Neuronal stem cell (in vitro differentiated cells): ENCODE data around the gene ZNF221.

ENCODE experiments used
- DNase-seq: peaks from one replicate; pipeline ENCODE4 v3.0.0-alpha.2; 2013; ENCODE audit warnings: low spot score
- H2AFZ ChIP-seq: one replicate; pipeline ENCODE4 v1.6.1; 2013; ENCODE audit warnings: mild to moderate bottlenecking, low read length, inconsistent platforms
- H2AK5ac ChIP-seq: 2 replicates; pipeline ENCODE4 v1.6.1; 2013; ENCODE audit warnings: low read depth, mild to moderate bottlenecking, inconsistent platforms, low read length, moderate library complexity, mixed read lengths
- H2BK120ac ChIP-seq: 2 replicates; pipeline ENCODE4 v1.6.1; 2013; ENCODE audit warnings: low read depth, mild to moderate bottlenecking, inconsistent platforms, low read length, moderate library complexity, mixed read lengths
- H2BK12ac ChIP-seq: one replicate; pipeline ENCODE4 v1.6.1; 2013; ENCODE audit warnings: low read length, inconsistent platforms
- H2BK15ac ChIP-seq: 2 replicates; pipeline ENCODE4 v1.6.1; 2013; ENCODE audit warnings: mild to moderate bottlenecking, low read length, inconsistent platforms, mixed read lengths
- H2BK5ac ChIP-seq: one replicate; pipeline ENCODE4 v1.6.1; 2013; ENCODE audit warnings: inconsistent platforms, mild to moderate bottlenecking, low read length, moderate library complexity
- H3K14ac ChIP-seq: one replicate; pipeline ENCODE4 v1.6.1; 2013; ENCODE audit warnings: low read length, inconsistent platforms
- H3K18ac ChIP-seq: 2 replicates; pipeline ENCODE4 v1.6.1; 2013; ENCODE audit warnings: low read length, inconsistent platforms
- H3K23ac ChIP-seq: 2 replicates; pipeline ENCODE4 v1.6.1; 2013; ENCODE audit warnings: low read depth, mild to moderate bottlenecking, mixed read lengths, low read length, inconsistent platforms; ENCODE audit not compliant: poor library complexity
- H3K27ac ChIP-seq: replicated peaks from 3 replicates; pipeline ENCODE4 v1.5.1; 2013; ENCODE audit warnings: low read length, inconsistent platforms
- H3K27me3 ChIP-seq, 3 experiments: 2 replicates each; pipeline ENCODE4 v1.6.1; 2013; ENCODE audit warnings: low read length in 3 of 3, mild to moderate bottlenecking in 2 of 3, inconsistent platforms in 1 of 3, low read depth in 1 of 3, mixed read lengths in 1 of 3, moderate library complexity in 1 of 3; ENCODE audit not compliant: control insufficient read depth in 3 of 3, insufficient read depth in 3 of 3
- H3K36me3 ChIP-seq, 2 donors: replicated peaks in 1 of 2; 2 replicates each; pipeline ENCODE4 v1.6.1; 2013; ENCODE audit warnings: low read length in 2 of 2; ENCODE audit not compliant: control insufficient read depth in 2 of 2, insufficient read depth in 2 of 2
- H3K4ac ChIP-seq: 2 replicates; pipeline ENCODE4 v1.6.1; 2013; ENCODE audit warnings: inconsistent platforms, mild to moderate bottlenecking, low read length, moderate library complexity
- H3K4me1 ChIP-seq, 2 donors: 1 replicate in 1 of 2; 2 replicates in 1 of 2; pipeline ENCODE4 v1.6.1; 2013; ENCODE audit warnings: low read length in 2 of 2, low read depth in 1 of 2; ENCODE audit not compliant: control insufficient read depth in 2 of 2, insufficient read depth in 1 of 2
- H3K4me2 ChIP-seq: one replicate; pipeline ENCODE4 v1.6.1; 2013; ENCODE audit warnings: mild to moderate bottlenecking, low read length, inconsistent platforms; ENCODE audit not compliant: insufficient read depth, poor library complexity, severe bottlenecking
- H3K4me3 ChIP-seq, 2 donors: 2 replicates each; pipeline ENCODE4 v1.5.1; 2013; ENCODE audit warnings: low read length in 2 of 2, mild to moderate bottlenecking in 2 of 2, inconsistent platforms in 1 of 2, moderate library complexity in 1 of 2
- H3K79me1 ChIP-seq: one replicate; pipeline ENCODE4 v1.6.1; 2013; ENCODE audit warnings: low read depth, mild to moderate bottlenecking, inconsistent platforms, low read length, moderate library complexity
- H3K9ac ChIP-seq: one replicate; pipeline ENCODE4 v1.6.1; 2013; ENCODE audit warnings: mild to moderate bottlenecking, low read depth, low read length, inconsistent platforms; ENCODE audit not compliant: poor library complexity
- H3K9me3 ChIP-seq, 2 donors: replicated peaks in 1 of 2; 2 replicates each; pipeline versions ENCODE3 to v1.6.1; 2013; ENCODE audit warnings: low read length in 2 of 2, mild to moderate bottlenecking in 2 of 2, inconsistent platforms in 1 of 2, low read depth in 1 of 2, mixed read lengths in 1 of 2, moderate library complexity in 1 of 2; ENCODE audit not compliant: control insufficient read depth in 2 of 2, insufficient read depth in 1 of 2
- H4K8ac ChIP-seq: one replicate; pipeline ENCODE4 v1.6.1; 2013; ENCODE audit warnings: low read depth, mild to moderate bottlenecking, inconsistent platforms, low read length, moderate library complexity
- H4K91ac ChIP-seq: one replicate; pipeline ENCODE4 v1.6.1; 2013; ENCODE audit warnings: low read length, low read depth, mild to moderate bottlenecking, inconsistent platforms; ENCODE audit not compliant: poor library complexity
- WGBS, 2 donors: extraction: QIAGEN DNeasy Blood & Tissue Kit; methylation state at CpG; one replicate each; pipeline ENCODE4 v1.1.7; 2013; ENCODE audit warnings: missing lambda C conversion rate in 2 of 2, mixed read lengths in 1 of 2; ENCODE audit not compliant: insufficient read length in 2 of 2, insufficient replicate concordance in 1 of 2; ENCODE audit errors: extremely low coverage in 2 of 2; 5-methylcytosine and 5-hydroxymethylcytosine counted together

The ZNF221 gene

GRCh38 chr19:43966079-43966694 is 15.2 kb downstream of the ZNF221 start:
- Histone ChIP-seq H3K36me3 (peaks cover 51 to 91% of the 10 kb centered on the region in 2 donors), H4K91ac (no peak overlapping the region), H3K79me1 (peaks cover 2% of the 10 kb centered on the region), H3K18ac (no peak overlapping the region), H3K4ac (no peak overlapping the region), H3K14ac (no peak overlapping the region), H2AFZ (no peak overlapping the region), H4K8ac (no peak overlapping the region), H2AK5ac (no peak overlapping the region), H2BK120ac (no peak overlapping the region), H2BK12ac (no peak overlapping the region), H3K4me1 (no peaks in the 10 kb centered on the region), H3K9ac (no peak overlapping the region), H3K27ac (no peak overlapping the region), H3K27me3 (no peaks in the 10 kb centered on the region), H2BK15ac (no peak overlapping the region), H3K4me2 (no peak overlapping the region), H3K23ac (no peak overlapping the region), H3K4me3 (no peak overlapping the region), H3K9me3 (peaks cover 57 to 94% of the 10 kb centered on the region in 2 donors), H2BK5ac (no peak overlapping the region)
- no CpG with 5 or more reads among the region's 3 CpGs for WGBS, 2 donors
- no peak for DNase-seq

DNA sequence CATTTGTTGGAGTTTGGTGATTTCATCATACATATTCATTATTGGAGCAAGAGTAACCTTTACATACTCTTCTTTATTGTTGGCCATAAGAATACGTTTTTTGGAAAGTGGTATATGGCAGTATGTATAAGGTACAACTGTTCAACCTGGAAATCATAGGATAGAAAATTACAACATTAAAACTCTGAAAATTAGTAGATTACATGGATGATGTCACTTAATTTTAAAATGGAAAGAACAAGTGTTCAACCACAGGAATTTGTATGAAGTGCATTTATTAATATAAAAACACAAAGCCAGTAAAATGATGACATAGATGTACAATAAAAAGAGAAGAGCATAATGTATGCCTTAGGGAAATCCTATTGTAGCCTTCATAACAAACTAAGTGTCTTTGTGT is 25.7 kb downstream of the ZNF221 start:
- Histone ChIP-seq H3K36me3 (no peaks in the 10 kb centered on the region), H3K4me2 (no peak overlapping the region), H3K27me3 (no peaks in the 10 kb centered on the region), H2AFZ (no peak overlapping the region), H2BK12ac (no peak overlapping the region), H4K8ac (no peak overlapping the region), H3K4me3 (no peak overlapping the region), H3K79me1 (no peaks in the 10 kb centered on the region), H3K9me3 (peaks cover 10 to 40% of the 10 kb centered on the region in 2 donors), H2AK5ac (no peak overlapping the region), H4K91ac (no peak overlapping the region), H2BK120ac (no peak overlapping the region), H3K14ac (no peak overlapping the region), H3K4ac (no peak overlapping the region), H2BK5ac (no peak overlapping the region), H3K4me1 (no peaks in the 10 kb centered on the region), H3K23ac (no peak overlapping the region), H3K18ac (no peak overlapping the region), H2BK15ac (no peak overlapping the region), H3K27ac (no peak overlapping the region), H3K9ac (no peak overlapping the region)
- WGBS, 2 donors, result no CpG with 5 or more reads among the region's 1 CpG
- DNase-seq, result no peak

- Histone ChIP-seq H3K9ac (no peak overlapping the region), H2BK120ac (no peak overlapping the region), H3K79me1 (peaks cover 2% of the 10 kb centered on the region), H2AFZ (peak overlapping the region; percentile 87), H3K27me3 (no peaks in the 10 kb centered on the region), H3K23ac (no peak overlapping the region), H3K9me3 (peaks cover 0 to 4% of the 10 kb centered on the region in 2 donors), H3K4ac (no peak overlapping the region), H2BK5ac (no peak overlapping the region), H3K4me3 (peak overlapping the region in 1 of 2 donors; percentile 74), H2BK15ac (no peak overlapping the region), H3K36me3 (peaks cover 0 to 4% of the 10 kb centered on the region in 2 donors), H4K8ac (no peak overlapping the region), H3K4me1 (peaks cover 0 to 2% of the 10 kb centered on the region in 2 donors), H3K14ac (no peak overlapping the region), H4K91ac (no peak overlapping the region), H2AK5ac (no peak overlapping the region), H2BK12ac (no peak overlapping the region), H3K18ac (no peak overlapping the region), H3K4me2 (no peak overlapping the region), H3K27ac (no peak overlapping the region)
- WGBS, 2 donors, result no CpG with 5 or more reads among the region's 2 CpGs
- DNase-seq, result no peak
Measured at GRCh38 chr19:43983544-43983911, 32.5 kb downstream of the ZNF221 start.

DNA sequence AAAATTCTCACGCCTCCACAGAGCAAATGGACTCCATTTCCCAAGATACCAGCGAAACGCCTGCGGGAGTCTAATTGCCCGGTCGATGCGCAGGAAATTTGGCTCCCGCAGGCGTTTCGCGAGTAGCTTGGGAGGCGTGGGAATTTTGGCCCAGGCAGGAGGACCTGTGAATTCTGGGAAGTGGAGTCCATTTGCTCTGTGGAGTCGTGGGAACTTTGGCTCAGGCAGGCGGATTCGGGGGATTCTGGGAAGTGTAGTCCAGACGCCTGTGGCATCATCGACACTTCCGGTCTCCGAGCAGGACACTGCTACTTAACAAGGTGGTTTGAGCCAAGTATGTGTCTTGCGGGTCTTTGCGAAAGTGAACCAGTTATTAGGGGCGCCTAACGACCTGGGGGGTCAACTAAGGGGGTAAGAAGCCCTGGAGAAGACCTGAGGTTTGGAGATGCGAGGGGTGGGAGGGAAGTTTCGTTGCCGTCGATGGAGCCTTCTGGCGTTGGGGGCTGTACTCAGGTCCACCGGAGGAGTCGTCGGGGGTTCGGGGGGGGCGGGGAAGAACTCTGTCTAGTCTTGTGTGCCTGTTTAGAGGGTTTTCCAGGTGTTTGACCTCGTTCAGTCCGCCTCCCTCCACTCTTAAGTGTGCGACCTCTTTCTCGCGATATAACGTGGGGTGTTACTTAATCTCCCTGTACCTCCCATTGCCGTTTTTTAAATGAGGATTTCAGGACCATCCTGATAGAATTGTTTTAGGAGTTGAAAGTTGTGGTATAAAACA is 33.1 kb downstream of the ZNF221 start, which contains the start of gene ZNF155:
ZNF155 (plus strand) TSS at position 277 of the 775 bp plus-strand sequence. CDS start 4,356 bp downstream, outside the sequence.
- peak; percentile 92 for DNase-seq
- H2BK15ac ChIP-seq, result no peak within 1 kb of the TSS
- no peak within 1 kb of the TSS for H2AK5ac ChIP-seq
- H3K4me1 ChIP-seq, result peaks cover 0 to 2% of the 10 kb centered on the region in 2 donors
- H4K8ac ChIP-seq, result no peak within 1 kb of the TSS
- H2AFZ ChIP-seq, result peak within 1 kb of the TSS; percentile 87
- no peak within 1 kb of the TSS for H3K27ac ChIP-seq
- H3K4me3 ChIP-seq, result peak within 1 kb of the TSS; percentile 74 to 97
- no peak within 1 kb of the TSS for H2BK120ac ChIP-seq
- peaks cover 0 to 4% of the 10 kb centered on the region in 2 donors for H3K9me3 ChIP-seq
- no peak within 1 kb of the TSS for H3K14ac ChIP-seq
- H3K4ac ChIP-seq, result no peak within 1 kb of the TSS
- H2BK5ac ChIP-seq, result no peak within 1 kb of the TSS
- H3K36me3 ChIP-seq, result peaks cover 0 to 8% of the 10 kb centered on the region in 2 donors
- no CpG with 5 or more reads among the region's 40 CpGs for WGBS, 2 donors
- no peaks in the 10 kb centered on the region for H3K27me3 ChIP-seq
- peaks cover 2% of the 10 kb centered on the region for H3K79me1 ChIP-seq
- H3K18ac ChIP-seq, result peak within 1 kb of the TSS; percentile 67
- H3K4me2 ChIP-seq, result peak within 1 kb of the TSS; percentile 73
- H3K23ac ChIP-seq, result no peak within 1 kb of the TSS
- H3K9ac ChIP-seq, result peak within 1 kb of the TSS; percentile 77
- no peak within 1 kb of the TSS for H4K91ac ChIP-seq
- H2BK12ac ChIP-seq, result no peak within 1 kb of the TSS
